ENCODE results near the gene GPR141. TPM values are rescaled to one million over a fixed set of nuclear protein-coding genes. Genes with fewer than 3 reads are reported as not detected.

GPR141 gene
- total RNA-seq, 1 donor from 2014 or later = not detected

GRCh38 chr7:37671876-37672275 is 11.7 kb upstream of the GPR141 start:
- no peak overlapping the region for H3K27ac Mint-ChIP-seq (ENCODE audit: unreplicated experiment)
- H3K4me1 Mint-ChIP-seq (ENCODE audit: unreplicated experiment) = no peaks in the 10 kb centered on the region
- H3K27me3 Mint-ChIP-seq (ENCODE audit: unreplicated experiment) = peaks cover 3% of the 10 kb centered on the region
- H3K4me3 Mint-ChIP-seq (ENCODE audit: unreplicated experiment) = no peak overlapping the region
- no peak for DNase-seq (ENCODE audit: extremely low spot score, unreplicated experiment)
- H3K9me3 Mint-ChIP-seq (ENCODE audit: unreplicated experiment) = peaks cover 1% of the 10 kb centered on the region
- H3K36me3 Mint-ChIP-seq (ENCODE audit: unreplicated experiment) = no peaks in the 10 kb centered on the region
- TF ChIP-seq, protein P1, sequence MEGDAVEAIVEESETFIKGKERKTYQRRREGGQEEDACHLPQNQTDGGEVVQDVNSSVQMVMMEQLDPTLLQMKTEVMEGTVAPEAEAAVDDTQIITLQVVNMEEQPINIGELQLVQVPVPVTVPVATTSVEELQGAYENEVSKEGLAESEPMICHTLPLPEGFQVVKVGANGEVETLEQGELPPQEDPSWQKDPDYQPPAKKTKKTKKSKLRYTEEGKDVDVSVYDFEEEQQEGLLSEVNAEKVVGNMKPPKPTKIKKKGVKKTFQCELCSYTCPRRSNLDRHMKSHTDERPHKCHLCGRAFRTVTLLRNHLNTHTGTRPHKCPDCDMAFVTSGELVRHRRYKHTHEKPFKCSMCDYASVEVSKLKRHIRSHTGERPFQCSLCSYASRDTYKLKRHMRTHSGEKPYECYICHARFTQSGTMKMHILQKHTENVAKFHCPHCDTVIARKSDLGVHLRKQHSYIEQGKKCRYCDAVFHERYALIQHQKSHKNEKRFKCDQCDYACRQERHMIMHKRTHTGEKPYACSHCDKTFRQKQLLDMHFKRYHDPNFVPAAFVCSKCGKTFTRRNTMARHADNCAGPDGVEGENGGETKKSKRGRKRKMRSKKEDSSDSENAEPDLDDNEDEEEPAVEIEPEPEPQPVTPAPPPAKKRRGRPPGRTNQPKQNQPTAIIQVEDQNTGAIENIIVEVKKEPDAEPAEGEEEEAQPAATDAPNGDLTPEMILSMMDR (IDR thresholded peaks at IDR 0.05) = no peak

DNA sequence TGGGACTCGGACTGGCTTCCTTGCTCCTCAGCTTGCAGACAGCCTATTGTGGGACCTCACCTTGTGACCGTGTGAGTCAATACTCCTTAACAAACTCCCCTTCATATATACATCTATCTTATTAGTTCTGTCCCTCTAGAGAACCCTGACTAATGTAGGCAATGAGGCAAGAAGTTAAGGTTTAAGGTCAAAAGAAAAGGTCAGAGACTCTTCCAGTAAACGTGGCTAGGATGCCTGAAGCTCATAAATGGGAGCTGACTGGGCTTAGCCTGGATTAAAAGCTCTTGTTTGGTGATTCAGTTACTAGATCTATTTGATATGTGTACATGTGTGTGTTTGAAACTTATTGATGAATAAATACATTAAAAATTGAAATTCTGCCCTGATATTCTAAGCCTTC is 10.6 kb upstream of the GPR141 start:
- no peaks in the 10 kb centered on the region for H3K9me3 Mint-ChIP-seq (ENCODE audit: unreplicated experiment)
- no peaks in the 10 kb centered on the region for H3K36me3 Mint-ChIP-seq (ENCODE audit: unreplicated experiment)
- H3K27me3 Mint-ChIP-seq (ENCODE audit: unreplicated experiment) = peaks cover 3% of the 10 kb centered on the region
- DNase-seq (ENCODE audit: extremely low spot score, unreplicated experiment) = no peak
- TF ChIP-seq, protein P1 (IDR thresholded peaks at IDR 0.05) = no peak
- H3K4me1 Mint-ChIP-seq (ENCODE audit: unreplicated experiment) = no peaks in the 10 kb centered on the region
- H3K4me3 Mint-ChIP-seq (ENCODE audit: unreplicated experiment) = no peak overlapping the region
- H3K27ac Mint-ChIP-seq (ENCODE audit: unreplicated experiment) = no peak overlapping the region

GRCh38 chr7:37673523-37673922 is 10.0 kb upstream of the GPR141 start:
- Mint-ChIP-seq H3K27me3 (ENCODE audit: unreplicated experiment) (peaks cover 3% of the 10 kb centered on the region), H3K36me3 (ENCODE audit: unreplicated experiment) (no peaks in the 10 kb centered on the region), H3K9me3 (ENCODE audit: unreplicated experiment) (no peaks in the 10 kb centered on the region), H3K4me1 (ENCODE audit: unreplicated experiment) (no peaks in the 10 kb centered on the region), H3K4me3 (ENCODE audit: unreplicated experiment) (no peak overlapping the region), H3K27ac (ENCODE audit: unreplicated experiment) (no peak overlapping the region)
- TF ChIP-seq, protein P1 (IDR thresholded peaks at IDR 0.05) = no peak
- no peak for DNase-seq (ENCODE audit: extremely low spot score, unreplicated experiment)

- Mint-ChIP-seq H3K27ac (ENCODE audit: unreplicated experiment) (no peak overlapping the region), H3K27me3 (ENCODE audit: unreplicated experiment) (peaks cover 3% of the 10 kb centered on the region), H3K36me3 (ENCODE audit: unreplicated experiment) (no peaks in the 10 kb centered on the region), H3K4me1 (ENCODE audit: unreplicated experiment) (no peaks in the 10 kb centered on the region), H3K9me3 (ENCODE audit: unreplicated experiment) (no peaks in the 10 kb centered on the region), H3K4me3 (ENCODE audit: unreplicated experiment) (no peak overlapping the region)
- DNase-seq (ENCODE audit: extremely low spot score, unreplicated experiment) = no peak
- TF ChIP-seq, protein P1 (IDR thresholded peaks at IDR 0.05) = no peak
Observed at GRCh38 chr7:37674531-37674930, 9.0 kb upstream of the GPR141 start.

- TF ChIP-seq, protein P1 (IDR thresholded peaks at IDR 0.05) = no peak
- no peak for DNase-seq (ENCODE audit: extremely low spot score, unreplicated experiment)
- Mint-ChIP-seq H3K27ac (ENCODE audit: unreplicated experiment) (no peak overlapping the region), H3K27me3 (ENCODE audit: unreplicated experiment) (peaks cover 3% of the 10 kb centered on the region), H3K36me3 (ENCODE audit: unreplicated experiment) (no peaks in the 10 kb centered on the region), H3K4me3 (ENCODE audit: unreplicated experiment) (no peak overlapping the region), H3K9me3 (ENCODE audit: unreplicated experiment) (no peaks in the 10 kb centered on the region), H3K4me1 (ENCODE audit: unreplicated experiment) (no peaks in the 10 kb centered on the region)
Observed at GRCh38 chr7:37675749-37676148, 7.8 kb upstream of the GPR141 start.
